ENCODE data around the gene PRR20G. TPM values are rescaled to one million over a fixed set of nuclear protein-coding genes. Genes with fewer than 3 reads are reported as not detected.

The PRR20G gene
- total RNA-seq, 2 experiments from 2014 or later: not detected

Other genes starting within 250 kb of the PRR20G start
- not detected for gene PRR23E, start 94.9 kb downstream of the PRR20G start, total RNA-seq

All from activated CD4-positive, alpha-beta memory T cell treated with anti-CD3 and anti-CD28 coated beads for 36 hours (primary cell).